A673 (cell line): ENCODE results near the gene MCCD1. TPM values are rescaled to one million over a fixed set of nuclear protein-coding genes. Genes with fewer than 3 reads are reported as not detected.
"Not testable (repeated sequence)": the region's sequence is repeated elsewhere in the genome, so short reads cannot be mapped to it uniquely, and the experiment has no call there.

Source experiments
- BruUV-seq: library from RNA; stranded (reverse); fragments of 400-500 nt; replicated peaks from 2 replicates; lab custom pipeline; 2021; lab: Mats Ljungman, UMichigan
- CTCF ChIA-PET: fragments of 300-600 bp; sonication (Branson Sonifier 250); formaldehyde crosslinking; loops from one replicate; lab custom pipeline; 2022; ENCODE audit warnings: antibody characterized with exemption; lab: Charles Lee
- POLR2A ChIA-PET: fragments of 300-600 bp; sonication (Branson Sonifier 250); formaldehyde crosslinking; loops from one replicate; lab custom pipeline; 2022; ENCODE audit warnings: antibody characterized with exemption; ENCODE audit not compliant: low non-redundant PET; lab: Charles Lee
- DNase-seq: peaks from one replicate; pipeline ENCODE4 v3.0.0-alpha.2; 2015; ENCODE audit warnings: low spot score
- H3K27ac ChIP-seq: fragments of 200-600 bp; sonication (generic); 2 replicates; pipeline ENCODE4 v1.5.1; 2016; ENCODE audit warnings: mixed run types, low read depth, mild to moderate bottlenecking, mixed read lengths, antibody characterized with exemption, low read length; ENCODE audit not compliant: poor library complexity, severe bottlenecking
- H3K27me3 ChIP-seq: fragments of 200-600 bp; sonication (generic); replicated peaks from 2 replicates; pipeline ENCODE4 v1.6.1; 2017; ENCODE audit warnings: mixed run types, low read depth, mild to moderate bottlenecking, mixed read lengths, antibody characterized with exemption, low read length; ENCODE audit not compliant: insufficient read depth, poor library complexity
- H3K36me3 ChIP-seq: fragments of 200-600 bp; sonication (generic); 2 replicates; pipeline ENCODE4 v1.6.1; 2016; ENCODE audit warnings: mixed run types, mild to moderate bottlenecking, mixed read lengths, antibody characterized with exemption, low read length; ENCODE audit not compliant: insufficient read depth, poor library complexity, severe bottlenecking
- H3K4me1 ChIP-seq: fragments of 200-600 bp; sonication (generic); 2 replicates; pipeline ENCODE4 v1.6.1; 2017; ENCODE audit warnings: mixed run types, mild to moderate bottlenecking, mixed read lengths, antibody characterized with exemption, low read length; ENCODE audit not compliant: insufficient read depth, poor library complexity, severe bottlenecking
- H3K4me3 ChIP-seq: fragments of 200-600 bp; sonication (generic); 2 replicates; pipeline ENCODE4 v1.5.1; 2016; ENCODE audit warnings: low read depth, mixed run types, mild to moderate bottlenecking, mixed read lengths, low read length; ENCODE audit not compliant: poor library complexity, severe bottlenecking
- H3K9me3 ChIP-seq: fragments of 200-600 bp; sonication (generic); 2 replicates; pipeline ENCODE4 v1.6.1; 2016; ENCODE audit warnings: mixed run types, low read depth, mild to moderate bottlenecking, mixed read lengths, antibody characterized with exemption, low read length; ENCODE audit not compliant: poor library complexity, severe bottlenecking
- CTCF ChIP-seq: fragments of 300-800, 200-600 bp; sonication (generic); conservative IDR thresholded peaks from 2 replicates; pipeline ENCODE4 v1.5.1; 2017; ENCODE audit warnings: low read depth, mild to moderate bottlenecking, antibody characterized with exemption, low read length, moderate library complexity, mixed read lengths
- EZH2 ChIP-seq: fragments of 200-600 bp; sonication (generic); IDR thresholded peaks from 2 replicates; pipeline ENCODE4 v1.6.1; 2017; ENCODE audit warnings: borderline replicate concordance, low read depth, mild to moderate bottlenecking, mixed read lengths, antibody characterized with exemption, low read length; ENCODE audit not compliant: poor library complexity, severe bottlenecking
- intact Hi-C: fragments of 100-400 bp; cut with micrococcal nuclease; formaldehyde crosslinking; loops from one replicate; pipeline ENCODE4 v1.10.0; 2022; ENCODE audit not compliant: unreplicated experiment
- total RNA-seq: library from RNA; stranded (reverse); gene quantifications from 2 replicates; pipeline ENCODE4 v1.2.3, GENCODE V29; 2021

Gene MCCD1
- total RNA-seq, 1 experiment from 2014 or later, result not detected

GRCh38 chr6:31502586-31502985 is 26.2 kb upstream of the MCCD1 start:
- POLR2A ChIA-PET, result no interaction called here

DNA sequence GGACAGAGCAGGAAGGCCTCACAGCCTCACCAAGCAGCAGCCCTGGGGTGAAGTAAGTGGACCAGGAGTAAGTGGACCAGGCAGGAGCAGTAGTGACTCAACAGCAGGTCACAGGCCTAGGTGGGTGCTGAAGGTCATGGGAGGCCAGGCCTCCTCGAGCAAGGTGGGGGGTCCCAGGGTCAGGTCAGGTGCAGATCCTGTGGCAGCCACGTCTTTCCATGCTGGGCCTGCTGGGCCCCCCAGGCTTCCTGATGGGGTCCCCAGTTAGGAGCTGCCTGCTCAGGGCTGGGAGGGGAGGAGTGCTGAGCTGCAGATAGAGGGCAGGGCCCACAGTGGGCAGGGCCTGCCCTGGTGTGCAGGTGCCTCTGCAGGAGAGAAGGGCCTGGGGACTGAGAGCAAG is 19.7 kb upstream of the MCCD1 start:
- CTCF ChIA-PET, POLR2A ChIA-PET, intact Hi-C loops, H3K36me3 ChIP-seq, H3K27ac ChIP-seq, H3K9me3 ChIP-seq, BruUV-seq, H3K4me1 ChIP-seq, DNase-seq, H3K27me3 ChIP-seq, H3K4me3 ChIP-seq: not testable (repeated sequence)

More at GRCh38 chr6:31502586-31502985, 26.2 kb upstream of the MCCD1 start:
- Histone ChIP-seq H3K4me3 (no peak overlapping the region), H3K36me3 (no peaks in the 10 kb centered on the region), H3K9me3 (no peaks in the 10 kb centered on the region), H3K27ac (no peak overlapping the region), H3K4me1 (no peaks in the 10 kb centered on the region), H3K27me3 (no peaks in the 10 kb centered on the region)
- TF ChIP-seq EZH2, result no peak
- TF ChIP-seq CTCF, result no peak
- DNase-seq, result no peak
- intact Hi-C loops, result no loop called here
- no TSS peak for BruUV-seq
- CTCF ChIA-PET, result no interaction called here

DNA sequence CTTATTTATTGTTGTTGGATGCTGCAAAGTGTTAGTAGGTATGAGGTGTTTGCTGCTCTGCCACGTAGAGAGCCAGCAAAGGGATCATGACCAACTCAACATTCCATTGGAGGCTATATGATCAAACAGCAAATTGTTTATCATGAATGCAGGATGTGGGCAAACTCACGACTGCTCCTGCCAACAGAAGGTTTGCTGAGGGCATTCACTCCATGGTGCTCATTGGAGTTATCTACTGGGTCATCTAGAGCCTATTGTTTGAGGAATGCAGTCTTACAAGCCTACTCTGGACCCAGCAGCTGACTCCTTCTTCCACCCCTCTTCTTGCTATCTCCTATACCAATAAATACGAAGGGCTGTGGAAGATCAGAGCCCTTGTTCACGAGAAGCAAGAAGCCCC is 18.8 kb upstream of the MCCD1 start:
- intact Hi-C loops, result no loop called here
- H3K4me1 ChIP-seq, result no peaks in the 10 kb centered on the region
- DNase-seq, result no peak
- H3K4me3 ChIP-seq, result no peak overlapping the region
- H3K27me3 ChIP-seq, result no peaks in the 10 kb centered on the region
- H3K36me3 ChIP-seq, result no peaks in the 10 kb centered on the region
- ChIA-PET CTCF (no interaction called here), POLR2A (no interaction called here)
- no TSS peak for BruUV-seq
- no peak overlapping the region for H3K27ac ChIP-seq
- no peaks in the 10 kb centered on the region for H3K9me3 ChIP-seq
- no peak for TF ChIP-seq CTCF
- no peak for TF ChIP-seq EZH2

DNA sequence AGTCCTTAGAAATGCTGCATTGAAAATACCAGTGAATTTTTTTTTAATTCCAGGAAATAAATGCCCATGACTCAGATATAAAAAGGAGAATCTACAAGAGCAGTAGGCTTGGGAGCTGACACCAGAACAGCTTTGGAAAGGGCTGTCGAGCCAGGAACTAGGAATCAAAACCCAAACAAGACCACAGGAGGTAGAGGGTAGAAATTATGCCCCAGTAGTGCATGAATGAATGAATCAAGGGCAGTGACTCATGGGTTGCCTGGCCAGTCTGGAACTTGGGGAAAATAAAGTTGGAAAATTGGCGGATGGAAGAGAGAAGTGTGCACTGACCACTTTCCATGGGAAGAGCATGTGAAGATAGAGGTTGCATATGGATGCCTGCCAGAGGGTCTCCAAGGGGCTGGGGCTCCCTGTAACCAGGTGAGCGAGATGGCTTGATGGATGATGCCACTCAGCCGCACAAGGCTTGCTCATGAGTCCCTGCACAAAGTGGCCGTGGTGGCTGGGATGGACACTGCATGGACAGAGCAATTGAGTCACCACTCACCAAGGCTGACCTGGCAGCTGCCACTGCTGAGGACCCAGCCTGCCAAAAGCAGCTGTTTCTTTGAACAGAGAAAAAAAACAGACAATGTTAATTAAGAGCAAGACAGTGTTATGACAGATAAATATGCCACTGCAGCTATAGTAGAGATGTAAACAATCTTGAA is 15.2 kb upstream of the MCCD1 start:
- no peaks in the 10 kb centered on the region for H3K9me3 ChIP-seq
- TF ChIP-seq CTCF (no peak), EZH2 (no peak)
- no peak overlapping the region for H3K4me3 ChIP-seq
- intact Hi-C loops, result no loop called here
- DNase-seq, result no peak
- no peaks in the 10 kb centered on the region for H3K27me3 ChIP-seq
- no peaks in the 10 kb centered on the region for H3K4me1 ChIP-seq
- no peak overlapping the region for H3K27ac ChIP-seq
- ChIA-PET POLR2A (no interaction called here), CTCF (no interaction called here)
- no TSS peak for BruUV-seq
- no peaks in the 10 kb centered on the region for H3K36me3 ChIP-seq
